Measurements from ENCODE around the gene OCA2. TPM values are rescaled to one million over a fixed set of nuclear protein-coding genes. Genes with fewer than 3 reads are reported as not detected.

OCA2 gene
- total and polyA plus RNA-seq, 2 of the 13 experiments (the other 11 are each of a cell fraction or from before 2014, with no cell fraction given), result 0.02 to 0.05 TPM

DNA sequence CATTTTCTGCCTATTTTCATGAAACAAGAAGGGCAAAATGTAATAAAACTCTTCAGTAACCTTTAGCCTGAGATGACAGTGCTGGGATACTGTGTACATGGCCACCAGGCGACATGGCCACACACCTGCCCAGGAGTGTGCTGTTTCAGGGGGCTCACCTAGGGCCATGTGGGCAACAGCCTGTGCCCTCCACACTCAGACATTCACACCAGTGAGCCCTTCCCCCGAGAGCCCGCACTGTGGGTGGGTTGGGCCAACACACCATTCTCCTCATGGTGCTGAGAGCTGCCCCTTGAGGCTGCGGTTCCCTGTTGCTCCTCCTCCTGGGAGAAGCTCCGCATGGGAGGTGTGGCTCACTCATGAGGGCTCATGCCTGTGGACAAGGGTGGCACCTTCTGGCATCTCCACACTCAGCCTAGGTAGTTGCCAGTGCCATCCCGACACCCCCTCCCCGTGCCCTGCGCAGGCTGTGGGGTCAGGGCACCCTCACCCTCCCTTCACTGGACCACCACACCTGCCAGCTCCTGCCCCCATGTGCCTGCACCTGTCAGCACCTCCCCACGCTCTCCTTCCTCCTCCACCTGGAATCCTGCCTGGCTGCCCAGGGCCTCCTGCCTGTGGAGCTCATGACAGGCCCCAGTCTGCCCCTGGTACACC is 19.7 kb downstream of the OCA2 start:
- in situ Hi-C loops (cut with HindIII; ENCODE audit: extremely low pct_ligation_motif_present, low pct_unique_long_range_greater_than_20kb), result no loop called here
- no TSS peak for BruUV-seq (replicated peaks)
- CTCF ChIA-PET (ENCODE audit: low intra/inter-chr PET ratio, low total read pairs), result no interaction called here

DNA sequence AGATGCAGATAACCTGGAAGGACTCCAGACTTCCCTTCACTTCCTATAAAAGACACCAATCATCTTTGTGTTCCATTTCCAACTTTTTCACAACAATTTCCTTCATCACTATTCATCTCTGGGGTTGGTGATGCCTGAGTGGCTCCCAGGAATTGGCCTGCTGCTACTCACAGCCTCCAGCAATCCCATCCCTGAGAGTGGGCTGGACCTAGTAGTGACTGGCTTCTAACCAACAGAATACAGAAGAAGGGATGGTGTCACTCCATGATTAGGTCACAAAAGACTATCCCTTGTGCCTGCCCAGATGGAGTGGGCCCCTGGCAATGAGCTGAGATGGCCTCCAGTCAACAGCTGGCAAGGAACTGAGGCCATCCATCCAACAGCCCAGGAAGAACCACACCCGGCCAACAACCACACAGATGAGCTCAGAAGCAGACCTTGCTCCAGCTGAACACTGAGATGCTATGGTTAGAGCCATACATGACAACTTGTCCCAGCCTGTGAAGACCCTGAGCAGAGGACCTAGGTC is 20.9 kb downstream of the OCA2 start:
- no peak overlapping the region for H2AFZ ChIP-seq (ENCODE audit: low read length)
- BruUV-seq (replicated peaks), result no TSS peak
- FAIRE-seq (no peak), ATAC-seq (no peak), DNase-seq (ENCODE audit: low spot score) (no peak)
- H4K20me1 ChIP-seq (ENCODE audit: insufficient read depth, low read length), result no peaks in the 10 kb centered on the region
- no peaks in the 10 kb centered on the region for H3K36me3 ChIP-seq (replicated peaks in 1 of 2; ENCODE audit: control insufficient read depth in 1 of 2, insufficient read depth in 2 of 2, low read length in 2 of 2)
- H3K79me2 ChIP-seq (ENCODE audit: insufficient read depth, low read length), result no peaks in the 10 kb centered on the region
- H3K27ac ChIP-seq (ENCODE audit: extremely low read length, insufficient read depth, low read length), result no peak overlapping the region
- no peaks in the 10 kb centered on the region for H3K9me3 ChIP-seq (ENCODE audit: low read length)
- intact Hi-C loops (cut with micrococcal nuclease; ENCODE audit: unreplicated experiment), result no loop called here
- ChIA-PET CTCF (ENCODE audit: low intra/inter-chr PET ratio, low total read pairs) (no interaction called here), POLR2A (no interaction called here)
- no peak overlapping the region for H3K4me2 ChIP-seq (ENCODE audit: low read depth, low read length)
- peaks cover 12% of the 10 kb centered on the region for H3K4me1 ChIP-seq (ENCODE audit: insufficient read depth, low read length)
- no peak overlapping the region for H3K4me3 ChIP-seq (replicated peaks in 1 of 3; ENCODE audit: insufficient read depth in 1 of 3, low read depth in 2 of 3, low read length in 3 of 3)
- in situ Hi-C loops (cut with HindIII; ENCODE audit: extremely low pct_ligation_motif_present, low pct_unique_long_range_greater_than_20kb), result no loop called here
- no CpG with 5 or more reads among the region's 1 CpG for WGBS (ENCODE audit: low lambda C conversion rate)
- H3K27me3 ChIP-seq (ENCODE audit: control insufficient read depth in 1 of 2, insufficient read depth in 2 of 2, low read length in 2 of 2), result no peaks in the 10 kb centered on the region
- H3K9ac ChIP-seq (ENCODE audit: insufficient read depth, low read depth, low read length), result no peak overlapping the region
- TF ChIP-seq GTF3A (CRISPR knock-in tag; conservative IDR thresholded peaks at IDR 0.05), result no peak
- TF ChIP-seq HOXA9 (CRISPR knock-in tag; IDR thresholded peaks at IDR 0.05; ENCODE audit: borderline replicate concordance), result no peak
- no peak for TF ChIP-seq ZNF12 (CRISPR knock-in tag; IDR thresholded peaks at IDR 0.05)
- TF ChIP-seq, protein P1, sequence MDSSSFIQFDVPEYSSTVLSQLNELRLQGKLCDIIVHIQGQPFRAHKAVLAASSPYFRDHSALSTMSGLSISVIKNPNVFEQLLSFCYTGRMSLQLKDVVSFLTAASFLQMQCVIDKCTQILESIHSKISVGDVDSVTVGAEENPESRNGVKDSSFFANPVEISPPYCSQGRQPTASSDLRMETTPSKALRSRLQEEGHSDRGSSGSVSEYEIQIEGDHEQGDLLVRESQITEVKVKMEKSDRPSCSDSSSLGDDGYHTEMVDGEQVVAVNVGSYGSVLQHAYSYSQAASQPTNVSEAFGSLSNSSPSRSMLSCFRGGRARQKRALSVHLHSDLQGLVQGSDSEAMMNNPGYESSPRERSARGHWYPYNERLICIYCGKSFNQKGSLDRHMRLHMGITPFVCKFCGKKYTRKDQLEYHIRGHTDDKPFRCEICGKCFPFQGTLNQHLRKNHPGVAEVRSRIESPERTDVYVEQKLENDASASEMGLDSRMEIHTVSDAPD (CRISPR knock-in tag; IDR thresholded peaks at IDR 0.05), result no peak
- no peak for TF ChIP-seq HIVEP1 (CRISPR knock-in tag; IDR thresholded peaks at IDR 0.05)
- TF ChIP-seq ESRRA (CRISPR knock-in tag; IDR thresholded peaks at IDR 0.05; ENCODE audit: low read depth), result no peak
- no peak for TF ChIP-seq ZNF564 (CRISPR knock-in tag; IDR thresholded peaks at IDR 0.05)
- TF ChIP-seq ZFP36L1 (CRISPR knock-in tag; IDR thresholded peaks at IDR 0.05), result no peak
- no peak for TF ChIP-seq ZNF430 (CRISPR knock-in tag; IDR thresholded peaks at IDR 0.05)
- TF ChIP-seq, protein P2, sequence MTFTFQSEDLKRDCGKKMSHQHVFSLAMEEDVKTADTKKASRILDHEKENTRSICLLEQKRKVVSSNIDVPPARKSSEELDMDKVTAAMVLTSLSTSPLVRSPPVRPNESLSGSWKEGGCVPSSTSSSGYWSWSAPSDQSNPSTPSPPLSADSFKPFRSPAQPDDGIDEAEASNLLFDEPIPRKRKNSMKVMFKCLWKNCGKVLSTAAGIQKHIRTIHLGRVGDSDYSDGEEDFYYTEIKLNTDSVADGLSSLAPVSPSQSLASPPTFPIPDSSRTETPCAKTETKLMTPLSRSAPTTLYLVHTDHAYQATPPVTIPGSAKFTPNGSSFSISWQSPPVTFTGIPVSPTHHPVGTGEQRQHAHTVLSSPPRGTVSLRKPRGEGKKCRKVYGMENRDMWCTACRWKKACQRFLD (CRISPR knock-in tag; IDR thresholded peaks at IDR 0.05; ENCODE audit: borderline replicate concordance), result no peak
- TF ChIP-seq PAF1 (CRISPR knock-in tag; IDR thresholded peaks at IDR 0.05), result no peak

More for the DNA sequence above, 19.7 kb downstream of the OCA2 start:
- DNase-seq (ENCODE audit: low spot score), result no peak
- no peaks in the 10 kb centered on the region for H3K79me2 ChIP-seq (ENCODE audit: insufficient read depth, low read length)
- TF ChIP-seq CHCHD3 (CRISPR knock-in tag; IDR thresholded peaks at IDR 0.05), result no peak
- TF ChIP-seq, protein P3, sequence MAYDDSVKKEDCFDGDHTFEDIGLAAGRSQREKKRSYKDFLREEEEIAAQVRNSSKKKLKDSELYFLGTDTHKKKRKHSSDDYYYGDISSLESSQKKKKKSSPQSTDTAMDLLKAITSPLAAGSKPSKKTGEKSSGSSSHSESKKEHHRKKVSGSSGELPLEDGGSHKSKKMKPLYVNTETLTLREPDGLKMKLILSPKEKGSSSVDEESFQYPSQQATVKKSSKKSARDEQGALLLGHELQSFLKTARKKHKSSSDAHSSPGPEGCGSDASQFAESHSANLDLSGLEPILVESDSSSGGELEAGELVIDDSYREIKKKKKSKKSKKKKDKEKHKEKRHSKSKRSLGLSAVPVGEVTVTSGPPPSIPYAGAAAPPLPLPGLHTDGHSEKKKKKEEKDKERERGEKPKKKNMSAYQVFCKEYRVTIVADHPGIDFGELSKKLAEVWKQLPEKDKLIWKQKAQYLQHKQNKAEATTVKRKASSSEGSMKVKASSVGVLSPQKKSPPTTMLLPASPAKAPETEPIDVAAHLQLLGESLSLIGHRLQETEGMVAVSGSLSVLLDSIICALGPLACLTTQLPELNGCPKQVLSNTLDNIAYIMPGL (CRISPR knock-in tag; IDR thresholded peaks at IDR 0.05; ENCODE audit: borderline replicate concordance in 1 of 2, low read depth in 1 of 2), result no peak
- no peak for TF ChIP-seq SOX5 (CRISPR knock-in tag; IDR thresholded peaks at IDR 0.05; ENCODE audit: borderline replicate concordance)
- TF ChIP-seq AGO2 (optimal IDR thresholded peaks at IDR 0.05; ENCODE audit: low read depth, low read length), result no peak
- H3K27me3 ChIP-seq (ENCODE audit: control insufficient read depth in 1 of 2, insufficient read depth in 2 of 2, low read length in 2 of 2), result no peaks in the 10 kb centered on the region
- WGBS (ENCODE audit: low lambda C conversion rate), result 60% methylated on average over 4 of the region's 9 CpGs
- no peaks in the 10 kb centered on the region for H3K36me3 ChIP-seq (replicated peaks in 1 of 2; ENCODE audit: control insufficient read depth in 1 of 2, insufficient read depth in 2 of 2, low read length in 2 of 2)
- FAIRE-seq, result no peak
- ATAC-seq, result no peak
- no peak overlapping the region for H3K27ac ChIP-seq (ENCODE audit: extremely low read length, insufficient read depth, low read length)
- POLR2A ChIA-PET, result no interaction called here
- H3K4me1 ChIP-seq (ENCODE audit: insufficient read depth, low read length), result peaks cover 14% of the 10 kb centered on the region
- H3K4me3 ChIP-seq (replicated peaks in 1 of 3; ENCODE audit: insufficient read depth in 1 of 3, low read depth in 2 of 3, low read length in 3 of 3), result no peak overlapping the region
- H3K9ac ChIP-seq (ENCODE audit: insufficient read depth, low read depth, low read length), result no peak overlapping the region
- H4K20me1 ChIP-seq (ENCODE audit: insufficient read depth, low read length), result no peaks in the 10 kb centered on the region
- intact Hi-C loops (cut with micrococcal nuclease; ENCODE audit: unreplicated experiment), result no loop called here
- H3K4me2 ChIP-seq (ENCODE audit: low read depth, low read length), result no peak overlapping the region
- H2AFZ ChIP-seq (ENCODE audit: low read length), result no peak overlapping the region
- 0 out of 2 replicates have a peak, but pooled peaks cover 4% of the 10 kb centered on the region for H3K9me3 ChIP-seq (ENCODE audit: low read length)

Data from HepG2 (cell line).